Thyroid gland (tissue), 4 donors: Measurements from ENCODE around the gene IPO8.

ENCODE experiments used
- CTCF ChIP-seq, 6 experiments: fragments of 200-600 bp in 3 of 6; fragments of 450-650 bp in 3 of 6; sonication (generic) in 3 of 6; IDR thresholded peaks; one replicate each; pipeline ENCODE4 v1.5.1; 2016 to 2019; ENCODE audit warnings: antibody characterized with exemption in 6 of 6, mild to moderate bottlenecking in 2 of 6, inconsistent platforms in 1 of 6, moderate library complexity in 1 of 6
- POLR2A ChIP-seq, 2 donors: fragments of 450-650 bp; IDR thresholded peaks; one replicate each; pipeline ENCODE4 v1.6.1; 2017; ENCODE audit warnings: antibody characterized with exemption in 2 of 2, mild to moderate bottlenecking in 2 of 2, moderate library complexity in 1 of 2

GRCh38 chr12:30700216-30700900 is 4.7 kb upstream of the IPO8 start:
- no peak for TF ChIP-seq POLR2A (IDR thresholded peaks at IDR 0.05)
- no peak for TF ChIP-seq CTCF (IDR thresholded peaks at IDR 0.05)
